ENCODE results near the gene MTARC1.
A peak's percentile ranks its signal among the peaks of the same experiment; 100 is the strongest.

The MTARC1 gene

GRCh38 chr1:220768126-220768601 lies 18.5 kb upstream of the MTARC1 start:
- no peak overlapping the region for H3K4me3 ChIP-seq (replicated peaks; ENCODE audit: low read depth, low read length)
- TF ChIP-seq CTCF (IDR thresholded peaks at IDR 0.05; ENCODE audit: low read depth, low read length, missing control alignments), result no peak
- no peak for DNase-seq (ENCODE audit: extremely low read depth, low read depth)

- H3K4me3 ChIP-seq (replicated peaks; ENCODE audit: low read depth, low read length), result no peak overlapping the region
- no peak for DNase-seq (ENCODE audit: extremely low read depth, low read depth)
- no peak for TF ChIP-seq CTCF (IDR thresholded peaks at IDR 0.05; ENCODE audit: low read depth, low read length, missing control alignments)
These were observed 17.5 kb upstream of the MTARC1 start for GRCh38 chr1:220769205-220769604.

GRCh38 chr1:220770245-220770913 lies 16.3 kb upstream of the MTARC1 start:
- H3K4me3 ChIP-seq (replicated peaks; ENCODE audit: low read depth, low read length), result no peak overlapping the region
- TF ChIP-seq CTCF (IDR thresholded peaks at IDR 0.05; ENCODE audit: low read depth, low read length, missing control alignments), result no peak
- no peak for DNase-seq (ENCODE audit: extremely low read depth, low read depth)

- DNase-seq (ENCODE audit: extremely low read depth, low read depth), result no peak
- no peak overlapping the region for H3K4me3 ChIP-seq (replicated peaks; ENCODE audit: low read depth, low read length)
- TF ChIP-seq CTCF (IDR thresholded peaks at IDR 0.05; ENCODE audit: low read depth, low read length, missing control alignments), result no peak
These were observed 13.9 kb upstream of the MTARC1 start for GRCh38 chr1:220772846-220773245.

DNA sequence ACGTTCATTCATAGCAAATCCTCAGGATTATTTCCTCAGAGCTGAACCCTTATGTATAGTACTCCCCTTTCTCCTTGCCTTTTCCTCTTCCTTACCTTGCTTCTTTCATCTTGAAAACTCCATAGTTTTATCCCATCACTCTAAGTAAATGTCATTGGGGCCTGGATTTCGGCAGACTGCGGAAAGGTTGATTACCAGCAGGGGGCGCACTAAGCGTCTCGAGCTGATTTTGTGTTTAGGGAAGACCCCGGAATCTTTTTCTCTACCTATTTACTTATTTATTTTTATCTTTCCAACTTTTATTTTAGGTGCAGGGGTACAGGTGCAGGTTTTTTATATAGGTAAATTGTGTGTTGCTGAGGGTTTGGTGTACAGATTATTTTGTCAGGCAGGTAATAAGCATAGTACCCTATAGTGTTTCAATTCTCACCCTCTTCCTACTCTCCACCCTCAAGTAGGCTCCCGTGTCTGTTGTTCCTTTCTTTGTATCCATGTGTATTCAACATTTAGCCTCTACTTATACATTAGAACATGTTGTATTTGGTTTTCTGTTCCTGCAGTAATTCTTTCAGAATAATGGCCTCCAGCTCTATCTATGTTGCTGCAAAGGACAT lies 11.4 kb upstream of the MTARC1 start:
- TF ChIP-seq CTCF (IDR thresholded peaks at IDR 0.05; ENCODE audit: low read depth, low read length, missing control alignments), result peak; percentile 89
- no peak for DNase-seq (ENCODE audit: extremely low read depth, low read depth)
- H3K4me3 ChIP-seq (replicated peaks; ENCODE audit: low read depth, low read length), result no peak overlapping the region

GRCh38 chr1:220776254-220776653 lies 10.5 kb upstream of the MTARC1 start:
- no peak for DNase-seq (ENCODE audit: extremely low read depth, low read depth)
- no peak overlapping the region for H3K4me3 ChIP-seq (replicated peaks; ENCODE audit: low read depth, low read length)
- TF ChIP-seq CTCF (IDR thresholded peaks at IDR 0.05; ENCODE audit: low read depth, low read length, missing control alignments), result no peak

Data from HFF-Myc (cell line).